ENCODE measurements around the gene APOC3.

GRCh38 chr11:116842117-116842516, 12.4 kb downstream of the APOC3 start:
- TF ChIP-seq CTCF (IDR thresholded peaks at IDR 0.05 in 2 of 3, conservative IDR thresholded peaks at IDR 0.05 in 1 of 3; ENCODE audit: borderline replicate concordance in 1 of 3, insufficient read depth in 1 of 3, low read depth in 2 of 3, low read length in 2 of 3) (no peak), POLR2A (IDR thresholded peaks at IDR 0.05; ENCODE audit: borderline replicate concordance, extremely low read depth, insufficient read depth, insufficient read length) (no peak), POLR2AphosphoS5 (IDR thresholded peaks at IDR 0.05; ENCODE audit: low read depth, low read length) (no peak), ELF1 (IDR thresholded peaks at IDR 0.05; ENCODE audit: borderline replicate concordance, low read depth) (no peak), CBX3 (IDR thresholded peaks at IDR 0.05; ENCODE audit: low read depth) (no peak), EZH2 (IDR thresholded peaks at IDR 0.05) (no peak), SP1 (IDR thresholded peaks at IDR 0.05; ENCODE audit: low read depth) (no peak), ATF3 (IDR thresholded peaks at IDR 0.05) (no peak), TCF7L2 (IDR thresholded peaks at IDR 0.05; ENCODE audit: borderline replicate concordance, extremely low read depth, insufficient read depth, insufficient read length) (no peak), ZBTB33 (IDR thresholded peaks at IDR 0.05; ENCODE audit: extremely low read depth, insufficient replicate concordance, low read length) (no peak), EGR1 (IDR thresholded peaks at IDR 0.05; ENCODE audit: low read depth) (no peak), ZNF274 (IDR thresholded peaks at IDR 0.05; ENCODE audit: low read depth, low read length) (no peak)

Data from HCT116 (cell line).